Cardiac muscle cell (in vitro differentiated cells and primary cell): Measurements from ENCODE around the gene LPIN1. TPM values are rescaled to one million over a fixed set of nuclear protein-coding genes. Genes with fewer than 3 reads are reported as not detected.

ENCODE experiments used
- DNase-seq, 2 donors: peaks; one replicate each; pipeline versions ENCODE4 v3.0.0 to v3.0.0-alpha.2; 2010 to 2017; ENCODE audit warnings: low read depth in 1 of 2, low spot score in 1 of 2
- H3K27ac ChIP-seq: fragments of 200-600 bp; sonication (generic); 2 replicates; pipeline ENCODE4 v1.5.1; 2016
- H3K27me3 ChIP-seq: fragments of 200-600 bp; sonication (generic); 2 replicates; pipeline ENCODE4 v1.6.0; 2016; ENCODE audit warnings: control low read depth
- H3K36me3 ChIP-seq: fragments of 200-600 bp; sonication (generic); 2 replicates; pipeline ENCODE4 v1.5.1; 2016; ENCODE audit warnings: control low read depth
- H3K4me1 ChIP-seq: fragments of 200-600 bp; sonication (generic); 2 replicates; pipeline ENCODE4 v1.8.1; 2017; ENCODE audit warnings: low read depth, mild to moderate bottlenecking, mixed run types
- H3K4me3 ChIP-seq: fragments of 200-600 bp; sonication (generic); 2 replicates; pipeline ENCODE4 v1.5.1; 2016; ENCODE audit warnings: mild to moderate bottlenecking
- H3K9me3 ChIP-seq: fragments of 200-600 bp; sonication (generic); 2 replicates; pipeline ENCODE4 v1.5.1; 2017; ENCODE audit warnings: low read depth, mild to moderate bottlenecking, control low read depth
- CTCF ChIP-seq: IDR thresholded peaks from 2 replicates; pipeline ENCODE4 v1.5.1; 2012; ENCODE audit warnings: low read depth, mild to moderate bottlenecking, low read length
- polyA plus RNA-seq: library from polyadenylated mRNA; unstranded; fragments of >200 nt; fragmentation: Nextera tagmentation; extraction: Ambion mirVana; gene quantifications from 2 replicates; pipeline ENCODE4 v1.2.1, GENCODE V29; 2016
- total RNA-seq: library from RNA; depleted of rRNA; stranded (reverse); fragments of >200 nt; gene quantifications from 2 replicates; pipeline ENCODE4 v1.2.3, GENCODE V29; 2016

Gene LPIN1
- total and polyA plus RNA-seq, 2 experiments from 2014 or later: 47.0 to 58.3 TPM

- Histone ChIP-seq H3K4me3 (no peak overlapping the region), H3K27ac (no peak overlapping the region), H3K9me3 (no peaks in the 10 kb centered on the region), H3K27me3 (no peaks in the 10 kb centered on the region), H3K4me1 (peaks cover 7% of the 10 kb centered on the region), H3K36me3 (no peaks in the 10 kb centered on the region)
- TF ChIP-seq CTCF: no peak
- no peak for DNase-seq
Observed at GRCh38 chr2:11715987-11716652, 30.3 kb upstream of the LPIN1 start.

- H3K9me3 ChIP-seq: no peaks in the 10 kb centered on the region
- DNase-seq: peak in 1 of 2 donors; percentile 87
- no peaks in the 10 kb centered on the region for H3K36me3 ChIP-seq
- H3K4me3 ChIP-seq: no peak overlapping the region
- no peak for TF ChIP-seq CTCF
- H3K4me1 ChIP-seq: peaks cover 7% of the 10 kb centered on the region
- no peak overlapping the region for H3K27ac ChIP-seq
- H3K27me3 ChIP-seq: no peaks in the 10 kb centered on the region
Observed at GRCh38 chr2:11716689-11717321, 29.6 kb upstream of the LPIN1 start.

GRCh38 chr2:11717623-11718022 lies 28.8 kb upstream of the LPIN1 start:
- H3K27me3 ChIP-seq: no peaks in the 10 kb centered on the region
- H3K36me3 ChIP-seq: no peaks in the 10 kb centered on the region
- H3K4me1 ChIP-seq: peaks cover 7% of the 10 kb centered on the region
- no peaks in the 10 kb centered on the region for H3K9me3 ChIP-seq
- no peak for DNase-seq
- no peak overlapping the region for H3K27ac ChIP-seq
- TF ChIP-seq CTCF: no peak
- H3K4me3 ChIP-seq: no peak overlapping the region

- H3K27ac ChIP-seq: no peak overlapping the region
- no peak for TF ChIP-seq CTCF
- H3K36me3 ChIP-seq: no peaks in the 10 kb centered on the region
- no peak for DNase-seq
- no peak overlapping the region for H3K4me3 ChIP-seq
- no peaks in the 10 kb centered on the region for H3K27me3 ChIP-seq
- H3K4me1 ChIP-seq: peaks cover 7% of the 10 kb centered on the region
- no peaks in the 10 kb centered on the region for H3K9me3 ChIP-seq
Observed at GRCh38 chr2:11718606-11719005, 27.8 kb upstream of the LPIN1 start.

- Histone ChIP-seq H3K9me3 (no peaks in the 10 kb centered on the region), H3K27me3 (no peaks in the 10 kb centered on the region), H3K36me3 (no peaks in the 10 kb centered on the region), H3K27ac (no peak overlapping the region), H3K4me3 (no peak overlapping the region), H3K4me1 (peaks cover 7% of the 10 kb centered on the region)
- no peak for TF ChIP-seq CTCF
- DNase-seq: no peak
Observed at GRCh38 chr2:11719230-11719977, 27.0 kb upstream of the LPIN1 start.
